BE2C (cell line): ENCODE results near the gene MCCC2.
A peak's percentile ranks its signal among the peaks of the same experiment; 100 is the strongest.
"Not testable (repeated sequence)": the region's sequence is repeated elsewhere in the genome, so short reads cannot be mapped to it uniquely, and the experiment has no call there.

ENCODE experiments used
- DNase-seq: peaks from one replicate; pipeline ENCODE4 v3.0.0-alpha.2; 2020
- H3K27me3 ChIP-seq: fragments of 250-450 bp; sonication (Bioruptor Pico); 2 replicates; pipeline ENCODE4 v1.5.1; 2020; ENCODE audit warnings: mild to moderate bottlenecking
- H3K36me3 ChIP-seq: fragments of 250-450 bp; sonication (Bioruptor Pico); 2 replicates; pipeline ENCODE4 v1.5.1; 2020; ENCODE audit warnings: mild to moderate bottlenecking
- H3K4me1 ChIP-seq: fragments of 250-450 bp; sonication (Bioruptor Pico); 2 replicates; pipeline ENCODE4 v1.5.1; 2020
- H3K4me3 ChIP-seq: 2 replicates; pipeline ENCODE4 v1.5.1; 2011; ENCODE audit warnings: low read depth, low read length
- H3K9me3 ChIP-seq: fragments of 250-450 bp; sonication (Bioruptor Pico); 2 replicates; pipeline ENCODE4 v1.5.1; 2020
- CTCF ChIP-seq: IDR thresholded peaks from 2 replicates; pipeline ENCODE4 v1.5.1; 2012; ENCODE audit warnings: mild to moderate bottlenecking, low read depth, low read length

Gene MCCC2

GRCh38 chr5:71652803-71653543 is 65.8 kb downstream of the MCCC2 start:
- peaks cover 27% of the 10 kb centered on the region for H3K36me3 ChIP-seq
- no peak for TF ChIP-seq CTCF

GRCh38 chr5:71658916-71659662 is 71.9 kb downstream of the MCCC2 start:
- no peak overlapping the region for H3K4me3 ChIP-seq
- peak; percentile 52; the same call in 1 of the 2 replicates for TF ChIP-seq CTCF
- no peaks in the 10 kb centered on the region for H3K9me3 ChIP-seq
- no peaks in the 10 kb centered on the region for H3K27me3 ChIP-seq
- no peak for DNase-seq
- peaks cover 15% of the 10 kb centered on the region; the same call in 1 of the 2 replicates for H3K36me3 ChIP-seq
- H3K4me1 ChIP-seq: no peaks in the 10 kb centered on the region

More at GRCh38 chr5:71652803-71653543, 65.8 kb downstream of the MCCC2 start:
- Histone ChIP-seq H3K4me1 (no peaks in the 10 kb centered on the region), H3K27me3 (no peaks in the 10 kb centered on the region), H3K4me3 (no peak overlapping the region), H3K9me3 (no peaks in the 10 kb centered on the region)
- DNase-seq: no peak

GRCh38 chr5:71662381-71662780 is 75.2 kb downstream of the MCCC2 start:
- 0 out of 2 replicates have a peak, but pooled peaks cover 6% of the 10 kb centered on the region for H3K36me3 ChIP-seq
- TF ChIP-seq CTCF: no peak
- H3K9me3 ChIP-seq: no peaks in the 10 kb centered on the region

GRCh38 chr5:71663191-71663969 is 76.2 kb downstream of the MCCC2 start:
- no peak for TF ChIP-seq CTCF
- Histone ChIP-seq H3K27me3 (no peaks in the 10 kb centered on the region), H3K9me3 (no peaks in the 10 kb centered on the region), H3K4me3 (no peak overlapping the region), H3K36me3 (no peaks in the 10 kb centered on the region), H3K4me1 (peaks cover 11% of the 10 kb centered on the region)
- DNase-seq: no peak

More at GRCh38 chr5:71662381-71662780, 75.2 kb downstream of the MCCC2 start:
- DNase-seq: no peak
- Histone ChIP-seq H3K4me1 (peaks cover 11% of the 10 kb centered on the region), H3K27me3 (no peaks in the 10 kb centered on the region), H3K4me3 (no peak overlapping the region)

GRCh38 chr5:71664615-71665014 is 77.5 kb downstream of the MCCC2 start:
- H3K4me3 ChIP-seq, DNase-seq, H3K27me3 ChIP-seq, H3K36me3 ChIP-seq, H3K9me3 ChIP-seq: not testable (repeated sequence)
- peaks cover 11% of the 10 kb centered on the region for H3K4me1 ChIP-seq

GRCh38 chr5:71666321-71666720 is 79.2 kb downstream of the MCCC2 start:
- H3K27me3 ChIP-seq: no peaks in the 10 kb centered on the region
- no peaks in the 10 kb centered on the region for H3K36me3 ChIP-seq
- H3K9me3 ChIP-seq: no peaks in the 10 kb centered on the region
- H3K4me3 ChIP-seq: no peak overlapping the region
- peak; percentile 21 for DNase-seq
- no peak for TF ChIP-seq CTCF
- peaks cover 11% of the 10 kb centered on the region for H3K4me1 ChIP-seq
